GM19455 (cell line): ENCODE results near the gene FOXA1.

Source experiments
- ATAC-seq: cut with Tn5 transposase; IDR thresholded peaks from one replicate; pipeline ENCODE4 v1.9.1; 2021; ENCODE audit not compliant: unreplicated experiment

The FOXA1 gene

DNA sequence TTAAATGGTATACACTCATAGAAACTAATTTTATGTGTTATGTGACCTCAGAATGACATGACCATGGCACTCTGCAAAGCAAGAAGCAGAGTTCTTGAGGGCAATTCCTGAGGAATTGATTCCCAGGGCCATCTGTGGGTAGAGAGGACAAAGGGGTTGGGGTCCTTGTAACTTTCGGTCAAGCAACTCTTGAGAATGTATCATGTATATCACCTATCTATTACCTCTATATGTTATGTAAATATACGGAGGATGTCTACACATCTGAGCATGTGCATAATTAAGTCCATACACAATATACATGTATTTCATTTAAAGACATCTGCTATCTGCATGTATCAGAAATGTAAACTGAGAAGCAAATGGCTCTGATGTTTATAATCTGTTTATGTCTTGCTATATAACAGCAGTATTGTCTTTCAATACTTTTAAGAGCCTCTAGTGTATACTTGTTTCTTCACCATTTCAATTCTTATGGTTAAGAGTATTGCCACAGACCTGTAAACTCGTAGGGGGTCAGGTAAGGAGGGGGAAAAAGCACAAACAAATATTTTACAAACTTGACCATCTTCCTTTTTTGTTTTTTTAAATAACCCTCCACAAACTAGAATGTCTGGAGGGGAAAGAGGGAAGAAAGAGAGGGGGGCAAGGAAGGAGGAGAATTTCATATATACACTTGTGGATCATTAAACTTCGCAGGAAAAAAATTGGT lies 4.5 kb downstream of the FOXA1 start:
- ATAC-seq, result no peak

GRCh38 chr14:37589715-37590427 lies 5.2 kb downstream of the FOXA1 start:
- ATAC-seq, result no peak

GRCh38 chr14:37588956-37589714 lies 5.9 kb downstream of the FOXA1 start:
- no peak for ATAC-seq

DNA sequence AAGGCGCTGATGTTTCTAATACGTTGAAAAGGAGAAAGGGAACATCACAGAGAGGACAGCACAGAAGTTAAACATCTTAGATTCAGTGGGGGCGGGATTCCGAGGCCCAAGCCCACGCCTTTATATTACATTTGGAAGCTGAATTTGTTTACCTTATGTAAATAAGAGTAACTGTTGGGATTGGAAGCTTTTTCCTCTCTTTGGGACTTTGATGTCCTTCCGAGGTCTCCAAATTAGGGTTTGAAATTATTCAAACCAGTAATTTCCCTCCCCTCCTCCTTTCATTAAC lies 6.4 kb downstream of the FOXA1 start:
- ATAC-seq, result no peak

- ATAC-seq, result no peak
These were observed 7.0 kb downstream of the FOXA1 start for GRCh38 chr14:37587881-37588666.

- ATAC-seq, result no peak
These were observed 7.8 kb downstream of the FOXA1 start for GRCh38 chr14:37587131-37587803.

DNA sequence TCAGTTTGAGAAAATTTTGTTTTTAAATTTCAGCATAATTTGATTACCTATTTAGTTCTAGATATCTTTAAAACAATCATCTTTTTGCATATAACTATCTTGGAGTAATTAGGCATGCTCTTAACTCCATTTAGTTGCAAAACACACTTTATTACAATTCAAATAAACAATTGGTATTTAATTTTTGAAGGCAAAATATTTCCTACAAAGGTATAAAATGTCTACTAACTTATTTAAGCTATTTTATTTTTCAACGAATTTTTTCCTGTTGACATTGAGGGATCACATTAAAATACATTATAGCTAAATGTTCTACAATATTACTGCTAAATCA lies 8.3 kb downstream of the FOXA1 start:
- no peak for ATAC-seq

DNA sequence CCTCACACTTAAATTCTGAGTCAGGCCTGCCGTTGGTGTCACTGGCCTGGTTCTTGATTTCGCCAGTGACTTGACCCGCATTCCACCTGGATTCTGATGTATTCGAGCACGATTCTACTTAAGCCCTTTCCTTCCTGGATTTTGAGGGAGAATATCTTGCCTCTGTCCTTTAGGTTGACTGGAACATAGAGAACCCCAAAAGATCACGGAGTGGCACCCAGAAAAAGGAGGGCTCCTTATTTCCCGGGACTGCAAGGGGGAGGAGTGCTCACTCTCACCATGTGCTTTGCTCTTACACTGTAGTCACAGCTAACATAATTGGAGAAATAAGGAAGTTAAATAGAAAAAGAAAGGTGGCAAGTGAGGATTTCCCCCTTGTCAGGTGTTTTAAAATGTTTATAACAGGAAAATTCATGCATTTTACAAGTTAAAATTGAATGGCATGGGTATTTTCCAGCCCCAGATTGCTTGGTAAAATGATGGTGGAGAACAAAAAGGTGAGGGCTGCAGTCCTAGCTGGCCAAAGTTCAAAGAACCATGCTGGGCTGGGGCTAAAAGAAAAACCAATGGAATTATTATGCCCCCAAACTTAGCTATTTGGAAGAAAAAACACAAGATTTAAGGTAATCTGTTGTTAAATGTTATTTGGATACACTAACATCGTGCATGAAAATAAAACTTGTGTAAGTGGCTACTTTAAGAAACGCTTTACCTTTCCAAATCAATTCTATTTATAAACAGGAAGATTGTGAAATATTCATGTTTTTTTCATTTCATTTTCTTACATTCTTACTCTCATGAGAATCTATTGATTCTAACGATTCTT lies 8.9 kb downstream of the FOXA1 start:
- ATAC-seq, result no peak

GRCh38 chr14:37585101-37585511 lies 9.9 kb downstream of the FOXA1 start:
- ATAC-seq, result no peak

GRCh38 chr14:37584211-37585100 lies 10.6 kb downstream of the FOXA1 start:
- no peak for ATAC-seq

GRCh38 chr14:37583358-37584210 lies 11.5 kb downstream of the FOXA1 start:
- no peak for ATAC-seq

GRCh38 chr14:37580146-37580545 lies 14.9 kb downstream of the FOXA1 start:
- ATAC-seq, result no peak

- no peak for ATAC-seq
These were observed 15.8 kb downstream of the FOXA1 start for GRCh38 chr14:37579274-37579673.

GRCh38 chr14:37573356-37573755 lies 21.7 kb downstream of the FOXA1 start:
- no peak for ATAC-seq

- ATAC-seq, result no peak
These were observed 23.7 kb downstream of the FOXA1 start for GRCh38 chr14:37571391-37571790.

- ATAC-seq, result no peak
These were observed 25.3 kb downstream of the FOXA1 start for GRCh38 chr14:37569729-37570128.

GRCh38 chr14:37566811-37567371 lies 28.2 kb downstream of the FOXA1 start:
- ATAC-seq, result no peak

DNA sequence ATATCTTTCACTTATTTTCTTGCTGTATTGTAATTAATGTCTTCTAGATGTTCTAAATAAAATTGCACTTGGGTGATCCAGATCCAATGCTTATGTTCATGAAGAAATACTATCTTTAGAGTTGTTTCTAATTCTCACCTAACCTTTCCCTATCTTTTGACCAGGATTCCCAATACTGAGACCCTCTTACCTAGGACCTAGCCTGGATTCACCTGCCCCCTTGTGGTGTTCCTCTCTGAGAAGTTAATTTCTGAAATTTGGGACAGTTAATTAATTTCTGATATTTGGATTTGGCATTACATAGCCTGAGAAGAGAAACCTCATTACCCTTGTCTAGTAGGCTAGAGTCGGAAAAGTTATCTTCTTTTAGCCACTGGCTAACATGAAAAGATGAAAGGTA lies 29.5 kb downstream of the FOXA1 start:
- ATAC-seq, result no peak
